Cerebellar cortex (tissue), 1 donor: ENCODE results near the gene NMRK2.
"Not testable (repeated sequence)": the region's sequence is repeated elsewhere in the genome, so short reads cannot be mapped to it uniquely, and the experiment has no call there.

ENCODE experiments used
- DNase-seq: peaks from one replicate; pipeline ENCODE4 v3.0.0-alpha.2; 2015; ENCODE audit warnings: low spot score

NMRK2 gene, protein sequence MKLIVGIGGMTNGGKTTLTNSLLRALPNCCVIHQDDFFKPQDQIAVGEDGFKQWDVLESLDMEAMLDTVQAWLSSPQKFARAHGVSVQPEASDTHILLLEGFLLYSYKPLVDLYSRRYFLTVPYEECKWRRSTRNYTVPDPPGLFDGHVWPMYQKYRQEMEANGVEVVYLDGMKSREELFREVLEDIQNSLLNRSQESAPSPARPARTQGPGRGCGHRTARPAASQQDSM

DNA sequence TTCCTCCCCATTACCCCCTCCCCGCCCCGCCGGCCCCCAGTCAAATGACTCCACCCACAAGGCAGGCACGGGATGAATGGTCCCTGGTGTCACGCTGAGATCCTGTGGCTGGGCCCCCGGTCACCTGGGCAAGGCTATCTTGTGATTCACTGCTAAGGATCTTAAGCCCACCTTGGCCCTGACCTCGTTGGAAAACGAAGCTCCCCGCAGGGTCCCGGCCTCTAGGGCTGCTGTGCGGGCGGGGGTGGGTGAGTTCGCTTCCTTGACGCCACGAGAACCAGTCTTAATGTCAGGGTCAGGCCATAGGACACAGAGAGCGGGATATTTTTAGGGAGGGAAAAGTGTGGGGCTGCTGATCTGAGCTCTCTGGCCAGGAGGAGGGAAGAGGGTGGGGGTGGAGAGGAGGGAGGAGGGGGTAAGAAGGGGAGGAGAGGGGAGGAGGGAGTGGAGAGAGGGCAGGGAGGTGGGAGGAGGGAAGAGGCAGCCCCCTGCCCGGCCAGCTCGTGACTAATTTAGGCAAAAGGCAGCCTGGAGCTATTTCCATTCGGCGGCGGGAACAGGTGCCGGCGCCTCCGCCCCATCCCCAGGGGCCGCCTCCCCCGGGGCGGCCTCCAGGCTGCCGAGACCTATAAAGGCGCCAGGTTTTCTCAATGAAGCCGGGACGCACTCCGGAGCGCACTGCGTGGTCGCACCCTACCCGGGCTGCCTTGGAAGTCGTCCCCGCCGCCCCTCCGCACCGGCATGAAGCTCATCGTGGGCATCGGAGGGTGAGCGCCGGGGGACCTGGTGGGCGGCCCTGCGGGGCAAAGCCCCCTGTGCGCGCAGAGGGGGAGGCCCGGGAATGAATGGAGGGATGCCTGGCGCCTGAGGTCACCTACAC is at the start of gene NMRK2:
TSS of gene NMRK2 (plus strand) at position 139 of the 880 bp plus-strand sequence. CDS start at position 742, 603 bp downstream.
- DNase-seq: no peak

DNA sequence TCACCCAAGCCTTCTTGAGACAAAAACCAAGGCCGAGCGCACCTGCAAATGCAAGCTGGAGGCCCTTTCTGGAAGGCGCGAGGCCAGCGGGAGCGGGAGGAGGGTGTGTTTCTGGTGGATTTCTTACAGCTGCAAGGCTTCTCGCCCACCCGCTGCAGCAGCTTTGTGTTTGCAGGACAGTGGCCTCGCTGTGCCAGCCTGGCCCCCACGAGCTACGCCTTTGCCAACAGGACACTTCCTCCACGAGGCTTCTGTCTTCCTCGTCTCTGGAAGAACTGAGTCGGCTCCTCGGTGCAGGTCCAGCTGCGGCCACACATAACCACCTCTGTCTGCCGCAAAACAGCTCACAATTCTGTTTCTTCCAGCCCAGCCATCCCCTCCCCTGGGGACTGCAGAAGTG is 42.3 kb upstream of the NMRK2 start:
- no peak for DNase-seq

DNA sequence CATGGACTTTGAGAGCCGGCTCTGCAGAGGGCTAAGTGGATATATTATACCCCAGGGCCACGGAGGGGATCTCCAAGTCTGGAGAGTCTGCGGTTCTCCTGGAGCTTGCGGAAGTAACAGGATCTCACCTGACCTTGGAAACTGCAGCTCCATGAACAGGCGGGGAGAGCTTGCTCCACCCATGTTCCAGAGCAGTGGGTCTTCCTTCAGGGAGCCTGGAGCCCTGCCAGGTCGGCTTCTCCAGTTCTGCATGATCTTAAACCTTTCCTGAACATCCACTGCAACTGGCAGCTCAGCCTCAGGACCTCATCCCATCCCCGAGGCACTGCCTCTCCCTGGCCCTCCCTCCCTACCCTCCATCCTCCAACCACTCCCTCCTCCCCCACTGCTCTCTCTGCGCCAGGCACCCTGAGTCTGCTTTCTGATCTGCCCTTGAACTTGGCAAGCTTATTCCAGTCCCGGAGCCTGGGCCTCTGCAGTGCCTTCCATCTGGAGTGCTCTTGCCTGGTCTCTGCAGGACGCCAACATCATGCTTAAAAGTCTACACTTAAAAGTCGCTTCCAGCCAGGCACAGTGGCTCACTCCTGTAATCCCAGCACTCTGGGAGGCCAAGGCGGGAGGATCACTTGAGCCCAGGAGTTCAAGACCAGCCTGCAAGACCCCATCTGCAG is 39.2 kb upstream of the NMRK2 start:
- DNase-seq: no peak

DNA sequence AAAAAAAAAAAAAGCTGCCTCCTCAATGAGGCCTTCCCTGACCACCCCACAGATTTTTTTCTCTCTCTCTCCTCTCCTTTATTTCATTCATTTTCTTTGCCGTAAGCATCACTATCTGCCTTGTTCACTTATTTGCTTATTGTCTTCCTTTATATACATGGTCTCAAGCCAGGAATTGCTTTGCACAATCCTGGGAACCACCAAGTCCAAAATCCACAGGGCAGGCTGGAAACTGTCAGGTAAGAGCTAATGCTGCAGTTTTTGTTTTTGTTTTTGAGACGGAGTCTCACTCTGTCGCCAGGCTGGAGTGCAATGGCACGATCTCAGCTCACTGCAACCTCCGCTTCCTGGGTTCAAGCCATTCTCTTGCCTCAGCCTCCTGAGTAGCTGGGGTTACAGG is 37.9 kb upstream of the NMRK2 start:
- DNase-seq: not testable (repeated sequence)

DNA sequence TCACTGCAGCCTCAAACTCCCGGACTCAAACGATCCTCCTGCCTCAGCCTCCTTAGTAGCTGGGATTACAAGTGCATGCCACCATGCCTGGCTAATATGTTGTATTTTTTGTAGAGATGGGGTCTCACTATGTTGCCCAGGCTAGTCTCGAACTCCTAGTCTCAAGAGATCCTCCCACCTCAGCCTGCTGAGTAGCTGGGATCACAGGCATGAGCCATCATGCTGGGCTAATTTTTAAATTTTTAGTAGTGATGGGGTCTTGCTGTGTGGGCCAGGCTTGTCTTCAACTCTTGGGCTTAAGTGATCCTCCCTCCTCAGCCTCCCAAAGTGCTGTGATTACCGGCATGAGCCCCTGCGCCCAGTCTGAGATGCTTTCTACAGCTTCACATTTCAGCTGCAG is 37.1 kb upstream of the NMRK2 start:
- no peak for DNase-seq

DNA sequence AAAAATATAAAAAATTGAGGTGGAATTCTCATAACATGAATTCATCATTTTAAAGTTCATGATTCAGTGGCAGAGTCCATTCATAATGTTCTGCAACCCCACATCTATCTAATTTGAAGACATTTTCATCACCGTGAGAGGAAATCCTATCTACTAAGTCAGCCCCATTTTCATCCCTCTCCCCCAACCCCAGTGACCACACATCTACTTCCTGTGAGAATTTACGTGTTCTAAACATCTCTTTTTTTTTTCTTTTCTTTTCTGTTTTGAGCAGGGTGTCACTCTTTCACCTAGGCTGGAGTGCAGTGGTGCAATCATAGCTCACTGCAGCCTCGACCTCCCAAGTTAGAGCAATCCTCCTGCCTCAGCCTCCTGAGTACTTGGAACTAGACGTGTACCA is 34.9 kb upstream of the NMRK2 start:
- DNase-seq: no peak

DNA sequence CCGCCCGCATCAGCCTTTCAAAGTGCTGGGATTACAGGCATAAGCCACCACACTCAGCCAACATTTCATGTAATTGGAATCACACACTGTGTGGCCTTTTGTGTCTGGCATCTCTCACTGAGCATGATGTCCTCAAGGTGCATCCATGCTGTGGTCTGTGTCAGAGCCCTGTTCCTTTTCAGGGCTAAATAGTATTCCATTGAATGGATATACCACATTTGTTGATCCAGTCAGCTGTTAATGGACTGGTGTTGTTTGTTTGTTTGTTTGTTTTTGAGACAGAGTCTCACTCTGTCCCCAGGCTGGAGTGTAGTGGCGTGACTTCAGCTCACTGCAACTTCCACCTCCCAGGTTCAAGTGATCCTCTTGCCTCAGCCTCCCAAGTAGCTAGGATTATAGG is 34.4 kb upstream of the NMRK2 start:
- no peak for DNase-seq

DNA sequence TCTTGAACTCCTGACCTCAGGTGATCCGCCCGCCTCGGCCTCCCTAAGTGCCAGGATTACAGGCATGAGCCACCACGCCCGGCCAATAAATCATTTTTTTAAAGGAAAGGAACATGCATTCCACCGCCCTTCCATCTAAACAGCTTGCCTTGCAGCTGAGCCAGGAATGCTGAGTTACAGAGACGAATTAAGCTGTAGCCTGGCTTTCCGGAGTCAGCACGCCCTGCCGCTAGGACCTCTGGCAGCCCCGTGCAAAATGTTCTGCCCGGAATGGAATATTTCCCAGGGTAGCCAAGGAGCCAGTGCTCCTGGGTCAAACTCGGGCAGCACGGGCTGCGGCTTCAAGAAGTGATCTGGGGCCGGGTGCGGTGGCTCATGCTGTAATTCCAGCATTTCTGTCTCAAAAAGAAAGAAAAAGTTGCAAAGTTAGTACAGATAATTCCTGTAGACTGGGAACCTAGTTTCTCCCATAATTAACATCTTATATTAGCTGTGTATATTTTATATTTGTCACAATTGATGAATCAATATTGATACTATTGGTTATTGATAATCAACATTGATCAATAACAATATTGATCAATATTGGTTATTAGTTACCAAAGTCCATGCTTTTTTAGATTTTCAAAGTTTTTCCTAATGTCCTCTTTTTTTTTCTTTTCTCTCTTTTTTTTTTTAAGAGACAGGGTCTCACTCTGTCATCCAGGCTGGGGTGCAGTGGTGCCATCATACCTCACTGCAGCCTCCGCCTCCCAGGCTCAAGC is 33.2 kb upstream of the NMRK2 start:
- peak; percentile 39 for DNase-seq

DNA sequence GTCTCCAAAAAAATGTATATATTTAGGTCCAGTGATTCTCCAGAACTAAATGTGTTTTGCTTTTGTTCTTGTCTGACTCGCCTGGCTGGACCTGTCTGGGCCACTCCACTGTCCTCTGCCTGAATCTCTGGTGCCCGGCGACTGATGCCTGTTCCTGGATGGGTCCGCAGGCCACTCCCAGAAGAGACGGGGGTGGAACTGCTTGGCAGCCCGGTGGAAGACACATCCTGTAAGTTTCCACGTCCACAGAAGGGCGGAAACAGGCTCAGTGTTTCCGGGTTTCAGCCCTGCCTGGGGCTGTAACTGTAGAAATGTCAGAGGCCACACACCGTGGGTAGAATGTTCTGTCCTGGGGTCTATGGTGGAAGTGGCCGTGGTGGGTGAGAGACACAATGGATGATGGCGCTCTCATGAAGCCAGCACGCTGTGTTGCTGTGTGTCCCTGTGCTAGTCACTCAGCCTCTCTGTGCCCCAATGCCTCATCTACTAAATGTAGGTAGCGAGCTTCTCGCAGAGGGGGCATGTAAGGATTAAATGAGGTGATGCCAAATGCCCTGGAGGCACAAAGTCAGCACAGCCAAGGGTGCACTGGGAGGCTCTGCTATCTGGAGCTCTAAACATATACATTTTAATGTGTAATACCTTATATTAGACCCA is 30.4 kb upstream of the NMRK2 start:
- DNase-seq: no peak

DNA sequence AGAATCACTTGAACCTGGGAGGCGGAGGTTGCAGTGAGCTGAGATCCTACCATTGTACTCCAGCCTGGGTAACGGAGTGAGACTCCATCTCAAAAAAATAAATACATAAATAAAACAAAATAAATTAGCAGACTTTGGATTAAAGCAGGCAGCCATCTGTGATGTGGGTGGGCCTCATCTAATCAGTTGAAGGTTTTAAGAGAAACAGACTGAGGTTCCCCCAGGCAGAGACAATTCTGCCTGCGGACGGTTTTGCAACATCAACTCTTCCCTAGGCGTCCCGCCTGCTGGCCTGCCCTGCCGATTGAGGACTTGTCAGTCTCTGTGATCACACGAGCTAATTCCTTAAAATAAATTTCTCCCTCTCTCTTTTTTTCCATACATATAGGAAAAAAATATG is 28.6 kb upstream of the NMRK2 start:
- DNase-seq: no peak

DNA sequence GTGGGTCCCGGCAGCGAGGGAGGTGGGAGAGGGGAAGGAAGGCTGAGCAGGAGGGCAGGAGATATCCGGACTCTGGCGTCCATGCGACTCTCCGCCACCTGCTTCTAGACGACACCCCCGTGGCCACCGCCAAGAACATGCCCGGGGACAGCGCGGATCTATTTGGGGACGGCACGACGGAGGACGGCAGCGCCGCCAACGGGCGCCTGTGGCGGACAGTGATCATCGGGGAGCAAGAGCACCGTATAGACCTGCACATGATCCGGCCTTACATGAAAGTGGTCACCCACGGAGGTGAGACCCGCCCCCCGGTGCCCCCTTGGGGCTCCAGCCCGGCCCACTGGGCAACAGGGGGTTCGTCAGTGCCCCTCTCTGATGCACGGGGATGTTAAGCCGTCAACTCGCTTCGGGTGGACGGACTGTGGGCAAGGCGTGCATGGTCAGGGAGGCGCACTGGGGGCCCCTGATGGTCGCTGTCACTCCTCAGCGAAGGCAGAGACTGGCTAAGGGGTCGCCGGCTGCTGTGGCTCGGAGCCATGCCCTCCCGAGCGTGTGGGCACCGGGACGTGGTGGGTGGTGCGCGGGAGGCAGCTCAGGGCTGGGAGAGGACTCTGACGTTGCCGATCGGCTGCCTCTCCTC is 25.1 kb upstream of the NMRK2 start:
- no peak for DNase-seq

DNA sequence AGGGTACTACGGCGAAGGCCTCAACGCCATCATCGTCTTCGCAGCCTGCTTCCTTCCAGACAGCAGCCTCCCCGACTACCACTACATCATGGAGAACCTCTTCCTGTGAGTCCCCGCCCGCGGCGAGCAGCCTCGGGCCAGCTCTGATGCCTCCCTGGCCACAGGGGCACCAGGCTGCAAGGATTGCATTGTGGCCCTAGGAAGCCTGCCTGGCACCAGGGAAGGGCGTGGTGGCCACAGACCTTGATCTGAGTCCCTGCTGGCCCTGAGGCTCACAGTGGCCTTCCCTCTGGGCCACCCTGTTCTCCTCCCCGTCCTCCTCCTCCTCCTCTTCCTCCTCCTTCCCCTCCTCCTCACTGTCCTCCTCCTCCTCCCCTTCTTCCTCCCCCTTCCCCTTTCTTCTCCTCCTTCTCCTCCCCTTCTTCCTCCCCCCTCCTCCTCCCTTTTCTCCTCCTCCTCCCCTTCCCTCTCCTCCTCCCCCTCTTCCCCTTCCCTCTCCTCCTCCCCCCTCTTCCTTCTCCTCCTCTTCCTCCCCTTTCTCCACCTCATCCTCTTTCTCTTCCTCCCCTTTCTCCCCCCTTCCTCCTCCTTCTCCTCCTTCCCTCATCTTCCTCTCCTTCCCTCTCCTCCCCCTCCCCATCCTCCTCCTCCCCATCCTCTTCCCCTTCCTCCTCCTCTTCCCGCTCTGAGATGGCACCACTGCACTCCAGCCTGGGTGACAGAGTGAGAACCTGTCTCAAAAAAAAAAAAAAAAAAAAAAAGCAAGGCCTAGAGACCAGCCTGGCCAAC is 24.4 kb upstream of the NMRK2 start:
- no peak for DNase-seq

DNA sequence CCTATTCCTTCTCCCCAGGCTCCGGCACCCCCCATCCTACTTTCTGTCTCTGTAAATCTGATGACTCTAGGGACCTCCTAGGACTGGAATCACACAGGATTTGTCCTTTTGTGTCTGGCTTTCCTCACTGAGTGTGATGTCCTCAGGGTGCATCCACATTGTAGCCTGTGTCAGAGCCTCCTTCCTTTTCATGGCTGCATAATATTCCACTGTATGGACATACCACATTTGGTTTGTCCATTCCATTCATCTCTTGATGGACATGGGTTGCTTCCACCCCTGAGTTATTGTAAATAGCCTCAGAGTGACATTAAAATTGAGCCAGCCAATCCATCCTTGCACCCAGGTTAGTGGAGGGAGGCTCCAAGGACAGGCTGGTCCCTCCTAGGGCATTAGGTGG is 22.8 kb upstream of the NMRK2 start:
- no peak for DNase-seq

DNA sequence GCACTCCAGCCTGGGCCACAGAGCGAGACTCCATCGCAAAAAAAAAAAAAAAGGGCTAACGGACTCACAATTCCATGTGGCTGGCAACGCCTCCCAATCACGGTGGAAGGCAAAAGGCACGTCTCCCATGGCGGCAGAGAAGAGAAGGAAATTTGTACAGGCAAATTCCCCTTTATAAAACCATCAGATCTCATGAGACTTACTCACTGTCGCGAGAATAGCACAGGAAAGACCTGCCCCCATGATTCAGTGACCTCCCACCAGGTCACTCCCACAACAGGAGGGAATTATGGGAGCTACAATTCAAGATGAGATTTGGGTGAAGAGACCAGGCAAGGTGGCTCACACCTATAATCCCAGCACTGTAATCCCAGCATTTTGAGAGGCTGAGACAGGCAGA is 18.7 kb upstream of the NMRK2 start:
- no peak for DNase-seq

DNA sequence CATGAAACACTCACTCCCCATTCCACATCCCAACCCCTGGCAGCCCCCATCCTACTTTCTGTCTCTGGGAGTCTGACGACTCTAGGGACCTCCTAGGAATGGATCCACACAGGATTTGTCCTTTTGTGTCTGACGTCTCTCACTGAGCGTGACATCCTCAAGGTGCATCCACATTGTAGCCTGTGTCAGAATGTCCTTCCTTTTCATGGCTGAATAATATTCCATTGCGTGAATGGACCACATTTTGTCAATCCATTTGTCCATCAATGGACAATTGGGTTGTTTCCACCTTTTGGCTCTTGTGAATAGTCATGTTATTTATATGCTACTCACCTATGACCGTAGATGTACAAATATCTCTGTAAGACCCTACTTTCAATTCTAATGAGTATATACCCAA is 16.8 kb upstream of the NMRK2 start:
- no peak for DNase-seq

DNA sequence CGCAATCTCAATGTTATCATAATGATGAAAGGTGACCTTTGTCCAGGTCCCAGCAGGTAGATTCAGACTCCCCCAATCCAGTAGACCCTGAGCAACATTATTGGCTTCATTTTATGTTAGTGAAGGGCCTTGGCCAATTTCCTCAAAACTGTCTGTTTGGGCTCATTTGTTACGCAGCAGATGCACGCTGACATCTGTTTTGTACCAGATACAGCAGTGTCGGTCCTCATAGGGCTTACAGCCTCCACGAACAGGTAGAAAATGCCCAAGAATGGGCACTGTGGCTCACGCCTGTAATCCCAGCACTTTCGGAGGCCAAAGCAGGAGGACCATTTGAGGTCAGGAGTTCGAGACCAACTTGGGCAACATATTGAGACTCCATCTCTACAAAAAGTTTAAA is 13.1 kb upstream of the NMRK2 start:
- no peak for DNase-seq

DNA sequence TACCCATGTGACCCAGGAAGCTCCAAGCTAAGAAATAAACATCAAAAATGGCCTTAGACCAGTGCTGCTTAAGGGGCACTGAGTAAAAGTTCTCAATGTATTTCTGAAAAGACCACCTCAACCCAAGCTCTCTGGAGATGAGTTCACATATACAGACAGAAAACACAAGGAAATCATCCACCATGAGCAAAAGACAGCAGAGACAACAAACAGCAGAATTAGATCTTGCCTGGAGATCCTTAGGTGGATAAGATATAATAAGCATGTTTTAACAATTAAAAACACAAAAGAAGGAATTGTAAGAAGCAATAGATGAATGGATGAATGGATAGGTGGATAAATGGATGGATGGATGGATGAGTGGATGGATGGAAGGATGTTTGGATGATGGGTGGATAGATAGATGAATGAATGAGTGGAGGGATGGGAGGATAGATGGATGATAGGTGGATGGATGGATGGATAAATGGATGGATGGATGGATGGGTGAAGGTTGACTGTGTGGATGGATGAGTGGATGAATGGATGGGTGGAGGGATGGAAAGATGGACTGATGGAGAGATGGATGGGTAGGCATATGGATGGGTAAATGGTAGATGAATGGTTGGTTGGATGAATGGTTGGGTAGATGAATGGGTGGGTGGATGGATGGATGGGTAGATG is 9.6 kb upstream of the NMRK2 start:
- DNase-seq: no peak

DNA sequence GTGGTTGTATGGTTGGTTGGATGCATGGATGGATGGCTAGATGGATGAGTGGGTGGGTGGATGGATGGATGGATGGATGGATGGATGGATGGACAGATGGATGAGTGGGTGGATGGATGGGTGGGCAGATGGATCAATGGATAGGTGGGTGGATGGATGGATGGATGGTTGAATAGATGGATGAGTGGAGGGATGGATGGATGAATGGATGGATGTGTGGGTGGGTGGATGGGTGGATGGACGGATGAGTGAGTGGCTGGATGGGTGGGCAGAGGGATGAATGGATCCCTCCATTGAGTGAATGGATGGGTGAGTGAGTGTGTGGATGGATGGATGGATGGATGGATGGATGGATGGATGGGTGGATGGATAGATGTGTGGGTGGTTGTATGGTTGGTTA is 9.0 kb upstream of the NMRK2 start:
- no peak for DNase-seq

DNA sequence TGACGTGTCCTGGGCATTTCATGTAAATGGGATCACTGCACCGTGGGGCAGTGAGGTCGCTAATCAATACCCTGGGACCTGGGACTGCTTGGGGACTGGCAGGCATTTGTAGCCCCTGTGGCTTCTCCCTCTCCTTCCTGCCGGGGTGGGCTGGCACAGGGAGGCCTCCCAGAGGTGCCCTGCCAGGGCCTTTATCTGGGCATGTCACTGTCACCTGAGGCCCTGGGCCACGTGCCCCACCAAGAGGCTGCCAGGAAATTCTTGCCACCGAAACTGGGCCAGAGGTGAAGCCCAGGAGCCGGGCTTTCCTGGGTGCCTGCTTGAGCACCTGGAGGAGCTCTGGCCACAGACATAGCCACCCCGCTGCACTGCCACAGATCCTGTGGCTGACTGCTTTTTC is 1.8 kb upstream of the NMRK2 start:
- no peak for DNase-seq
